Measurements from ENCODE around the gene DNAH9. TPM values are rescaled to one million over a fixed set of nuclear protein-coding genes. Genes with fewer than 3 reads are reported as not detected.

Gene DNAH9
- total RNA-seq, 1 donor from 2014 or later = 0.08 TPM

DNA sequence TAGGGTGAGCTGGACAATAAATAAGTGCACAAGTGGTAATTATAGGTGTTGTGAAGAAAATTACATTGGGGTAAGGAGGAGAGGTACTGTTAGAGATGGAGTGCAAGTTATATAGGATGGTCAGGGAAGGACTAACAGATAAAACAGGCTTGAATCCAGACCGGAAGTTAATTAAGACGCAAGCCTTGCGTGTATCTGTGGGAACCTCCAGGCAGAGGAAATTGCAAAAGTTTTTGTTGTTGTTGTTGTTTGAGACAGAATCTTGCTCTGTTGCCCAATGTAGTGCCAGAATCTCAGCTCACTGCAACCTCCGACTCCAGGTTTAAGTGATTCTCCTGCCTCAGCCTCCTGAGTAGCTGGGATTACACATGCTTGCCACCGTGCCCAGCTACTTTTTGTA, 401.4 kb downstream of the DNAH9 start:
- H3K27ac ChIP-seq (replicated peaks) = no peak overlapping the region
- intact Hi-C loops (cut with micrococcal nuclease) = no loop called here
- H3K4me3 ChIP-seq = no peak overlapping the region
- TF ChIP-seq, protein P1, sequence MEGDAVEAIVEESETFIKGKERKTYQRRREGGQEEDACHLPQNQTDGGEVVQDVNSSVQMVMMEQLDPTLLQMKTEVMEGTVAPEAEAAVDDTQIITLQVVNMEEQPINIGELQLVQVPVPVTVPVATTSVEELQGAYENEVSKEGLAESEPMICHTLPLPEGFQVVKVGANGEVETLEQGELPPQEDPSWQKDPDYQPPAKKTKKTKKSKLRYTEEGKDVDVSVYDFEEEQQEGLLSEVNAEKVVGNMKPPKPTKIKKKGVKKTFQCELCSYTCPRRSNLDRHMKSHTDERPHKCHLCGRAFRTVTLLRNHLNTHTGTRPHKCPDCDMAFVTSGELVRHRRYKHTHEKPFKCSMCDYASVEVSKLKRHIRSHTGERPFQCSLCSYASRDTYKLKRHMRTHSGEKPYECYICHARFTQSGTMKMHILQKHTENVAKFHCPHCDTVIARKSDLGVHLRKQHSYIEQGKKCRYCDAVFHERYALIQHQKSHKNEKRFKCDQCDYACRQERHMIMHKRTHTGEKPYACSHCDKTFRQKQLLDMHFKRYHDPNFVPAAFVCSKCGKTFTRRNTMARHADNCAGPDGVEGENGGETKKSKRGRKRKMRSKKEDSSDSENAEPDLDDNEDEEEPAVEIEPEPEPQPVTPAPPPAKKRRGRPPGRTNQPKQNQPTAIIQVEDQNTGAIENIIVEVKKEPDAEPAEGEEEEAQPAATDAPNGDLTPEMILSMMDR (IDR thresholded peaks at IDR 0.05; ENCODE audit: borderline replicate concordance) = no peak
- H3K36me3 ChIP-seq = no peaks in the 10 kb centered on the region
- H3K27me3 ChIP-seq (ENCODE audit: low read depth) = no peaks in the 10 kb centered on the region
- H3K9me3 ChIP-seq (replicated peaks) = no peaks in the 10 kb centered on the region
- peaks cover 25% of the 10 kb centered on the region for H3K4me1 ChIP-seq
- DNase-seq = no peak

DNA sequence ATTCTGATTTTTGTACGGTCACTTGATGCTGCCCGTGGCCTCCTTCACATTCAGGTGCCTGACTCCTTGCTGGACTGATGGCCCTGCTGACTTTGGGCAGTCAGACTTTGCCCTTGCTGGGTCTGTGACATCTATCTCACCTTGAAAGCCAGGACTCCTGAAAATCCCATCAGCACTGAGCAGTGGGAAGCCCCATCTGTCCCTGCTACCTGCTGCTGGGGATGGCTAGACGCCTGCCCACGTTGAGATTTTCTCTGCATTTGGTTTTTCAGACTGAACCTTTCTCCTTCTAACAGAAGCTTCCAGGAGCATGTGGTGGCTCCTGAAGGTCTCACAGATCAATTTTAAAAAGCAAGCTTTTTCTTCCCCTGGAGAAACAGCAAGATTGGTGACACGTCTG, 409.2 kb downstream of the DNAH9 start:
- DNase-seq = no peak
- Histone ChIP-seq H3K9me3 (replicated peaks) (no peaks in the 10 kb centered on the region), H3K27ac (replicated peaks) (no peak overlapping the region), H3K36me3 (no peaks in the 10 kb centered on the region), H3K4me1 (no peaks in the 10 kb centered on the region), H3K4me3 (no peak overlapping the region), H3K27me3 (ENCODE audit: low read depth) (peaks cover 14% of the 10 kb centered on the region)
- TF ChIP-seq, protein P1 (IDR thresholded peaks at IDR 0.05; ENCODE audit: borderline replicate concordance) = no peak
- intact Hi-C loops (cut with micrococcal nuclease) = no loop called here
